GM21786 (cell line): Measurements from ENCODE around the gene HS3ST3A1.
"Not testable (repeated sequence)": the region's sequence is repeated elsewhere in the genome, so short reads cannot be mapped to it uniquely, and the experiment has no call there.

Experiments used
- ATAC-seq: cut with Tn5 transposase; IDR thresholded peaks from one replicate; pipeline ENCODE4 v1.9.1; 2021; ENCODE audit not compliant: unreplicated experiment

The HS3ST3A1 gene

GRCh38 chr17:13498184-13498583 is 103.5 kb downstream of the HS3ST3A1 start:
- ATAC-seq: no peak

DNA sequence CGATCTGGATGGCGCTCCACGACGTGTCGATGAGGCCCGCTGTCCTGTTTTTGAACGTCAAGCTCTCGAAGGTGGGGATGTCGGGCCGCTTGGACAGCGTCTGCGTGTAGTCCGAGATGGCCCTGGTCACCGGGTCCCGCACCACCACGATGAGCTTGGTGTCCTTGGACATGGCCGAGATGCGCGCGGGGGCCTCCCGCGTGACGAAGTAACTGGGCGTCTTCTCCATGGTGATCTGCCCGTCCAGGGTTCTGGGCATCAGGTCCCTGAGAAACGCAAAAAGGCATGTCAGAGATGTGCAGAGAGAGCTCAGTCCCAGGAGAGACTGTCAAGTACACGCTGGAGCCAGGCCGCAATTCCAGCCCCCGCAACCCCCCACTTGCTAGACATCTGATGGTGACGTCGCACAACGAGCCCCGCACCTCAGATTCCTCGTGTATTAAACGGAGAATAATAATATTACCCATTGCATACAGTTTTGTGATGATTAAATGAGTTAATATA is 105.1 kb downstream of the HS3ST3A1 start:
- not testable (repeated sequence) for ATAC-seq

DNA sequence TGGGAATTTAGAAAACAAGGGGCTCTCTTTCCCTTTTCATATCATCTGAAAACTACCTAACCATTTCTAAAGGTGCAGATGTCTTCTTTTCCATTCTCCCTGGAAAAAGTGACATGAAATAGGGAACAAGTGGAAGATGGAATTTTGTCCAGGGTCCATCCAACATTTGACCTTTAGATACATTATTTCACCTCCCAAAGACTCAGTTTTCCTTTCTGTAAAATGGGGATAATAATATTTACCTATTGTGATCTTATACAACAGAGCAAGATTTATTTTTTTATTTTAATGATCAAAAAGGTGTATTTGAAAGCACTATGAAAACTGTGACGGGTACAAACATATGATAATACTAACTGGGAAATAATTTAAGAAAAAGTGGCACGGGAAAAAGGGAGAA is 106.3 kb downstream of the HS3ST3A1 start:
- ATAC-seq: no peak

GRCh38 chr17:13492737-13493122 is 109.0 kb downstream of the HS3ST3A1 start:
- no peak for ATAC-seq

DNA sequence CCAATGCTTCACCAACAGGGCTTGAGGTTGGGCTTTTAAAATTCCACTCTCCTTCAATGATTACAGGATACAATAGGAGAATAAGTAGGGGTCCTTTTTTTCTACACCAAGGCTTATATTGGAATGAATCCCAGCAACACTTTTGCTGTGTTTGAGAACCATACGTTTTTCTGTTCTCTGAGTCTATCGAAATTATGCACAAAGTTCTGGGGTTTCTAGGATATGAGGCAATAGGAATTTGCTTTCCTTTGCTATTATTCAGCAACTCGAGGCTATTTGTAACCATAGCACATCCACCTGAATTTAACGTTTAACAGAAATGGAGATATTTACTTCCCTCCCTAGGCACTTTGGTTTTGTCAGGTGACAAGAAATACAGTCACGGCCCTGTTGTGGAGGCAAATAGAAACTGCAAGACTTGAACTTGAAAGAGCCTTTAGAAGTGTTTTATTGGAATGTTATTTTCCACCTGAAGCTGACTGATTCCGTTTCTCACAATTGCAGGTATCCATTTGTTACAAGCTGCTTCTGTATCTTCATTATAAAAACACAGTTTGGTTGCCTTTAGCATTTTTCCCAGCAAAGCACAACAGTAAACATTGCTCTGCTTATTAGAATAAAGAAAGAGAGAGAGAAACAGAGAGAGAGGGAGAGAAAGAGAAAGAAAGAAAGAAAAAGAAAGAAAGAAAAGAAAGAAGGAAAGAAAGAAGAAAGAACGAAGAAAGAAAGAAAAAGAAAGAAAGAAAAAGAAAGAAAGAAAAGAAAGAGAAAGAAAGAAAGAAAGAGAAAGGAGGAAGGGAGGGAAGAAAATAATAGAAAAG is 109.6 kb downstream of the HS3ST3A1 start:
- ATAC-seq: no peak

GRCh38 chr17:13491491-13491890 is 110.2 kb downstream of the HS3ST3A1 start:
- no peak for ATAC-seq

GRCh38 chr17:13490906-13491482 is 110.7 kb downstream of the HS3ST3A1 start:
- ATAC-seq: no peak

- ATAC-seq: no peak
Measured at GRCh38 chr17:13490427-13490826, 111.3 kb downstream of the HS3ST3A1 start.

DNA sequence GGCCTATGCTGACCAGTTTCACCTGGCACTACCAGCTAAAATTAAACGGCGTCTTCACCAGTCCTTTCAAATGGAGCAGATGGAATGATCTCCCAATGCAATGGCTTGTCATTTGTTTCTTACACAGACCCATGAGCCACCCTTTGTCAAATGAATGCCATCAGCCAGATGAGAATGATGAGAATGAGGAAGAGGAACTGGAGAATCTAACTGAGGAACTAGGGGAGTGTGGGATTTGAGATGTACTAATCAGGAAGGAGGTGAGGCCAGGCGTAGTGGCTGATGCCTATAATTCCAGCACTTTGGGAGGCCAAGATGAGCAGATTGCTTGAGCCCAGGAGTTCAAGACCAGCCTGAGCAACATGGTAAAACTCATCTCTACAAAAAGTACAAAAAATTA is 116.4 kb downstream of the HS3ST3A1 start:
- ATAC-seq: no peak

DNA sequence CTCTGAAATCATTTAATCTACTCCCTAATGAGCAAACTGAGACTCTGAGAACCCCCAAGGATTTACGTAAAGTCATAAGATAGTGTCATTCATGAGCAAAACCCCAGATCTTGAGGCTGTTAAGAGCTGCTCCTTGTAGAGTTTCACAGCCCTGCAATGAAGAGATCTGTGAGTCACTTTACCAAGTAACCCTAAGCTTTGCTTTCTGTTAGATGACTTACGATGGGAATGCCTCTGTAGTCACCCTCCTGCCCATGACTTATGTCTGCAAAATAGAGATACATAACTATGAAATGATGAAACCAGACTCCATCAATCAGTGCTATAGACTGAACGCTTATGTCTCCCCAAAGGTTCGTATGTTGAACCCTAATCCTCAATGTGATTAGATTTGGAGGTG is 117.7 kb downstream of the HS3ST3A1 start:
- no peak for ATAC-seq

- no peak for ATAC-seq
Measured at GRCh38 chr17:13480877-13481276, 120.9 kb downstream of the HS3ST3A1 start.

DNA sequence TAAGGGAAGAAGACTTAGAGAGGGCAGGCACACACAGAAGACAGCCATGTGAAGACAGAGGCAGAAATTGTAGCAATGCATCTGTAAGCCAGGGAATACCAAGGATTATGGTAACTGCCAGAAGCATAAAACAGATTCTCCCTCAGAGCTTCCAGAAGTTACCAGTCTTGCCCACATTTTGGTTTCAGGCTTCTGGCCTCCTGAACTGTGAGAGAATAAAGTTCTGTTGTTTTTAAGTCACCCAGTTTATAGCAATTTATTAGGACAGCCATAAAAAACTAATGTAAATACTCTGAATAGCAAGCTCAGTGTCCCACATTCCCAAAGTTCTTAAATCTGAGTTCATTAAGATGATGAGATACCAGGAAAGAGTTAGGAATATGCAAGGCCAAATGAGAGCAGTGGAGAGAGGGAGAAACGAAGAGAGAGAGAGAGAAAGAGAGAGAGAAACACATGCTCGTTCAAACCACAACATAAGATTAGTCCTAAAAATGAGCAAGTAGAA is 123.4 kb downstream of the HS3ST3A1 start:
- ATAC-seq: no peak

DNA sequence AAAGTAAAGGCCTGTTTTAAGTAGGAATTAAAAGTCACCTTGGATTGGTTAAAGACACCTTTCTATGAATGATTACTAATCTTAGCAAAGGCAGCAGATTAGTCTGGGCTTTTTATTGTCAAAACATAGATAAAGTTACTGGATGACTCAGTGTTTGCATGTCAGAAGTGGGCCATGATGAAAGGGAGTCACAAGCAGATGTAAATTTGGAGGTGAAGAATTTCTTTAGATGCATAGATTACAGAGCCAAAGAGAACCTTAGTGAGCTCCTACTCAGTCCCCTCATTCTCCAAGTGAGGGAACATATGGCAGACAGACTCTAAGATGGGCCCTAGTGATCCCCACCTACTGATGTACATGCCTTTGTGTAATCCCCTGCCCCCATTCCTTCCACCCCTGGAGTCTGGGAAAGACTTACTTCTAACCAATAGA is 124.5 kb downstream of the HS3ST3A1 start:
- ATAC-seq: no peak

DNA sequence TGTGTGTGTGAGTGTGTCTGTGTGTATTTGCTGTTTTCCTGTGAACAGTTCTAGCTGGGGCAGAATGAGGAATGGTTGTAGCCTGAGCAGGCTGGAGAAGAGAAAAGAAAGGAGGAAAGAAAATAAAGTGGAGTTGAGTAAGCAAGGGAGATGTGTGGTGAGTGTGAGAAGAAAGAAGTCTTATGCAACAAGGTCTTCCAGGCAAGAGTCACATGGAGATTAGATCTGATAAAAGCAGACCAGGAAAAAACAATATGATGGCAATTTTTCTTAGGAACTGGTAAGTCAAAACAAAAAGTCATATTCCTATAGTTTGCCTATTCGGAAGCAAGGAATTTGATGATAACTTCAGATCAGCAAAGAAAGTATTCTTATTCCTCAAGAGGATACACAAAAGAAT is 125.0 kb downstream of the HS3ST3A1 start:
- no peak for ATAC-seq

DNA sequence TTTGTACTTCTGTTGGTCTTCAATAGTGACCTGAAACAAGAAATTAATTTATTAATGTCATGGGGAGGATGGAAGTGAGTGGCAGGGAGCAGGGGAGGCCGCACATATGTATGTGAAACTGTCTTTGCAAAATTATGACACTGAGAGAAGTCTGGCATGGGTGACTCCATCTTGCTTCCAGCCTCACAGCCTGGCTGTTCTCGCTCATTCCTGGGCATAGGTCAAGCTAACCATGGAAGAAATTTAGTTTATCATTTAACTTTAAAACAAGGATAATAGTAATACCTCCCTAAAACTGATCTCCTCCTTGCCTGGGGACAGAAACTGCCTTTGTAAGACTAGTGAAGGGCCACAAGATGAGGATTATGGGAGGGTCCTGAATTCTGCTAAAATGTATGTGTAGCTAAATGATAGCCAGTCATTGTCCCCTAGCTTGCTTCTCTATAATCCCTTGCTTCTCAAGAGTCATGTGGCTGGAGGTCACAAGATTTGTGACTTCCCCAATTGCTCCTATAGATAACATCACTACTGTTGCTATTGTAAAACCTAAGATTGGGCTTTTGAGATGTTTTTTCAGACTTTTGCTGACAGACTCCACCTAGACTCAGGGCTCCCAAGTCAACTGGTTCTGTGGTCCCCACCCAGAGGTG is 126.0 kb downstream of the HS3ST3A1 start:
- no peak for ATAC-seq

GRCh38 chr17:13474073-13474800 is 127.5 kb downstream of the HS3ST3A1 start:
- no peak for ATAC-seq

- ATAC-seq: no peak
Measured at GRCh38 chr17:13465678-13466077, 136.1 kb downstream of the HS3ST3A1 start.

DNA sequence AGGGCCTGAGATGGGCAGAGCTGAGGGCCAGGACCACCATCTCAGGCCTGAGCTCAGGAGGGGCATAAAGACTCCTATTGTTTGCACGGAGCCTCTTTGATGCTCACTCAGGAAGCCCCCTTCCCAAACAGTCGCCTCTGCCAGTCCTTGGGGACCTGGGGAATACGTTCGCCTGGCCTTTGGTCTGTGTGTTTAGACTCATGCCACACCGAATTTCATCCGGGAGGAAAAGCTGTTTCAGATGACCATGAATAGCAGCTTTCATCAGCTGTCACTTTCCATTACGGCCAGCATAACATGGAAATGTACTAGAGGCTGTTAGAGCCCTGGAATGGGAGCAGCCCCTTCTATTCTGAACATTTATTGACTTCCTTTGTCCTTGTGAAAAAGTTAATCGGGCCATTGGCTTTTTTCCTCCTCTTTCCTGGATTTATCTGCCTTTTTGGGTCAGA is 139.0 kb downstream of the HS3ST3A1 start:
- no peak for ATAC-seq

DNA sequence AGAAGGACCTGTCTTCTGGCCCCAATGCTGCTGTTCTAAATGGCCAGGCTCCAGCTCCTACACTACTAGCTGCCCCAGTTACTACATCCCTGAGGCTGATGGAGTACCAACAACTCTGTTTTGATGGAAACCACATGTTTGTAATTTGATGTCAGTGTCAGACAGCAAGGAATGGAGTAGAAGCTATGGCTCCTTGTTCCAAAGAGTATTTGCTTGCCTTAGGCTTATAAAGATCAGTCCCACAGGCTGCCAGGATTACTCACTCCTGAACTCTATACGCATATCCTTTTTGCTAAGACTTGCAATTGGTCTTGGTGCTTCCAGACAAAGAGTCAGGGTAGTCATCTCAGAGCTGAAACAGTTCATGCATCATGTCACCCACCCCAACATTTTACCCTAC is 139.6 kb downstream of the HS3ST3A1 start:
- no peak for ATAC-seq

DNA sequence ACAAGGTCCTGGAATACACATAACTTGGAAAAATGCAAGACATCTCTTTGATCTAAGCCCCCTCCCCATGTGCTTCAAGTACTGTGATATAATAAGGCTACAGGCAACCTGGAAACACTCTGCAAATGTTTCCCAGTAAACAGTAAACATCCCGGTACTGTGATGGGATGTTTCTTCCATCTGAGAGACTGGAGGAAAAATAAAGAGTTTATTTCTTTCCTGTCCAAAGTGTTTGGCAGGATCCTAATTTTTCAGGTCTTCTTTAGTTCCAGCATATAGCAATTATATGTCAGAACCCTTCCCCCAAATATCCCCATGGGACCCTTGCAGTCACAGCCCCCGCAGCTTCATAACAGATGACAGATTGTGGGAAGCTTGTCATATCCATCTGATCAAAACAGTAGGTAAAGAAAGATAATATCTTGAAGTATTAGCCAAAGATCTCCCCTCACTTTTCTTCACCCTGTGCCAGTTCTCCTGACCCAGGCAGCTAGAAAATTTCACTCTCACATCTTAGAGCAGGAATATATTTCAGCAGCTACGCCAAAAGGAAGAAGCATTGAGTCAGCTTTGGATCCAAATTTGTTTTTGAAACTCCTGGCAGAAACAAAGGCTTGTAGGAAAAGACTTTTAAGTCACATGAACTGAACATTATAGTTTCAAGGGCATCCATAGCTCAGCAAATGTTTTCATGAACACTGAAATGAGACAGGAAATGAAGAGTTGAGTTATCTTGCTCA is 141.3 kb downstream of the HS3ST3A1 start:
- ATAC-seq: no peak
